Hematopoietic multipotent progenitor cell (in vitro differentiated cells): Measurements from ENCODE around the gene S100A2. TPM values are rescaled to one million over a fixed set of nuclear protein-coding genes. Genes with fewer than 3 reads are reported as not detected.

ENCODE experiments used
- total RNA-seq: library from RNA; depleted of rRNA; stranded (reverse); fragments of >200 nt; gene quantifications from one replicate; pipeline ENCODE4 v1.2.3, GENCODE V29; 2012

The S100A2 gene
- total RNA-seq, 1 donor = 0.27 TPM

Other genes starting within 250 kb of the S100A2 start
- 0.27 TPM for gene PGLYRP4, start 217.0 kb downstream of the S100A2 start, total RNA-seq
- gene S100A9, start 208.0 kb downstream of the S100A2 start, total RNA-seq = 88.9 TPM
- 4.8 TPM for gene S100A12, start 190.2 kb downstream of the S100A2 start, total RNA-seq
- gene S100A8, start 174.8 kb downstream of the S100A2 start, total RNA-seq = 12.1 TPM
- gene S100A7A, start 149.3 kb downstream of the S100A2 start, total RNA-seq = not detected
- gene S100A7, start 105.2 kb downstream of the S100A2 start, total RNA-seq = not detected
- gene S100A6, start 29.9 kb downstream of the S100A2 start, total RNA-seq = 177 TPM
- gene S100A5, start 24.9 kb downstream of the S100A2 start, total RNA-seq = 0.27 TPM
- gene S100A4, start 20.0 kb downstream of the S100A2 start, total RNA-seq = 183 TPM
- gene S100A3, start 16.6 kb downstream of the S100A2 start, total RNA-seq = not detected
- gene S100A16, start 47.3 kb upstream of the S100A2 start, total RNA-seq = 1.1 TPM
- gene S100A14, start 50.5 kb upstream of the S100A2 start, total RNA-seq = not detected
- 2.7 TPM for gene S100A13, start 61.7 kb upstream of the S100A2 start, total RNA-seq
- 0.54 TPM for gene S100A1, start 62.6 kb upstream of the S100A2 start, total RNA-seq
- 53.1 TPM for gene CHTOP, start 68.2 kb upstream of the S100A2 start, total RNA-seq
- 46.0 TPM for gene SNAPIN, start 92.9 kb upstream of the S100A2 start, total RNA-seq
- 225 TPM for gene ILF2, start 105.1 kb upstream of the S100A2 start, total RNA-seq
- gene NPR1, start 112.8 kb upstream of the S100A2 start, total RNA-seq = 0.27 TPM
- gene INTS3, start 162.2 kb upstream of the S100A2 start, total RNA-seq = 57.4 TPM
- 12.7 TPM for gene SLC27A3, start 209.6 kb upstream of the S100A2 start, total RNA-seq